WTC11 (cell line): ENCODE results near the gene PRSS33. TPM values are rescaled to one million over a fixed set of nuclear protein-coding genes. Genes with fewer than 3 reads are reported as not detected.

Experiments used
- ATAC-seq: fragments of 200-7000 bp; cut with Tn5 transposase; 2 replicates; pipeline ENCODE4 v1.10.0; 2021; ENCODE audit warnings: mild to moderate bottlenecking, moderate library complexity
- CTCF ChIA-PET: fragments of 300-600 bp; sonication (Branson Sonifier 250); formaldehyde crosslinking; loops from one replicate; lab custom pipeline; 2021; ENCODE audit warnings: antibody characterized with exemption; lab: Charles Lee
- POLR2A ChIA-PET: fragments of 350-600 bp; sonication (Branson Sonifier 250); formaldehyde crosslinking; loops from one replicate; lab custom pipeline; 2021; ENCODE audit warnings: antibody characterized with exemption; lab: Charles Lee
- DNase-seq: peaks from one replicate; pipeline ENCODE4 v3.0.0; 2021; ENCODE audit warnings: low spot score
- H3K27ac Mint-ChIP-seq: 2 replicates; pipeline ENCODE4 v1.8.0; 2021; ENCODE audit warnings: mixed read lengths
- H3K27me3 Mint-ChIP-seq: 2 replicates; pipeline ENCODE4 v1.8.0; 2021; ENCODE audit warnings: low read depth, mild to moderate bottlenecking, moderate library complexity, mixed read lengths
- H3K36me3 Mint-ChIP-seq: 2 replicates; pipeline ENCODE4 v1.8.0; 2021; ENCODE audit warnings: mixed read lengths
- H3K4me1 Mint-ChIP-seq: 2 replicates; pipeline ENCODE4 v1.8.0; 2022; ENCODE audit warnings: mixed read lengths
- H3K4me3 Mint-ChIP-seq: 2 replicates; pipeline ENCODE4 v1.8.0; 2021; ENCODE audit warnings: mild to moderate bottlenecking, moderate library complexity, mixed read lengths
- H3K9me3 Mint-ChIP-seq: 2 replicates; pipeline ENCODE4 v1.8.0; 2021; ENCODE audit warnings: mixed read lengths
- CBFB ChIP-seq: sonication (generic); formaldehyde crosslinking; IDR thresholded peaks from 2 replicates; pipeline ENCODE4 v1.8.1; 2022; ENCODE audit warnings: mild to moderate bottlenecking, low read depth, missing genetic modification reagents
- CREM ChIP-seq: sonication (generic); formaldehyde crosslinking; IDR thresholded peaks from 2 replicates; pipeline ENCODE4 v1.8.1; 2022; ENCODE audit warnings: mild to moderate bottlenecking, missing genetic modification reagents, moderate library complexity
- ELF4 ChIP-seq: sonication (generic); formaldehyde crosslinking; IDR thresholded peaks from 2 replicates; pipeline ENCODE4 v1.8.1; 2022; ENCODE audit warnings: low read depth, mild to moderate bottlenecking, moderate library complexity, missing genetic modification reagents
- FOXP1 ChIP-seq: sonication (generic); formaldehyde crosslinking; IDR thresholded peaks from 2 replicates; pipeline ENCODE4 v1.8.0; 2022; ENCODE audit warnings: missing genetic modification reagents, mild to moderate bottlenecking, moderate library complexity, borderline replicate concordance
- GABPB1 ChIP-seq: sonication (generic); formaldehyde crosslinking; IDR thresholded peaks from 2 replicates; pipeline ENCODE4 v1.8.1; 2023; ENCODE audit warnings: mild to moderate bottlenecking, missing genetic modification reagents
- HMGA2 ChIP-seq: fragments of 250-450 bp; sonication (Bioruptor Pico); IDR thresholded peaks from 2 replicates; pipeline ENCODE4 v1.4.0; 2021; ENCODE audit warnings: mild to moderate bottlenecking, moderate library complexity
- JUN ChIP-seq: sonication (generic); formaldehyde crosslinking; IDR thresholded peaks from 2 replicates; pipeline ENCODE4 v1.8.0; 2023; ENCODE audit warnings: mild to moderate bottlenecking, missing genetic modification reagents
- MLX ChIP-seq: sonication (generic); formaldehyde crosslinking; IDR thresholded peaks from 2 replicates; pipeline ENCODE4 v1.8.1; 2023; ENCODE audit warnings: mild to moderate bottlenecking, missing genetic modification reagents, moderate library complexity
- PRDM15 ChIP-seq: sonication (generic); formaldehyde crosslinking; IDR thresholded peaks from 2 replicates; pipeline ENCODE4 v1.8.0; 2022; ENCODE audit warnings: missing genetic modification reagents
- SP1 ChIP-seq: sonication (generic); formaldehyde crosslinking; conservative IDR thresholded peaks from 2 replicates; pipeline ENCODE4 v1.8.1; 2022; ENCODE audit warnings: missing genetic modification reagents
- TP53 ChIP-seq: sonication (generic); formaldehyde crosslinking; IDR thresholded peaks from 2 replicates; pipeline ENCODE4 v1.8.1; 2023; ENCODE audit warnings: mild to moderate bottlenecking, missing genetic modification reagents
- ZNF232 ChIP-seq: sonication (generic); formaldehyde crosslinking; IDR thresholded peaks from 2 replicates; pipeline ENCODE4 v1.8.0; 2022; ENCODE audit warnings: mild to moderate bottlenecking, missing genetic modification reagents
- ZNF416 ChIP-seq: fragments of 250-450 bp; sonication (Bioruptor Pico); IDR thresholded peaks from 2 replicates; pipeline ENCODE4 v1.9.0; 2021; ENCODE audit warnings: mild to moderate bottlenecking, inconsistent platforms
- total RNA-seq: library from RNA; stranded (reverse); gene quantifications from 3 replicates; pipeline ENCODE4 v1.2.3, GENCODE V29; 2021
- TF ChIP-seq, protein P1 (sequence below): sonication (generic); formaldehyde crosslinking; IDR thresholded peaks from 2 replicates; pipeline ENCODE4 v1.8.0; 2022; ENCODE audit warnings: mild to moderate bottlenecking, missing genetic modification reagents
- TF ChIP-seq, protein P2 (sequence below): sonication (generic); formaldehyde crosslinking; IDR thresholded peaks from 2 replicates; pipeline ENCODE4 v1.8.0; 2023; ENCODE audit warnings: mild to moderate bottlenecking, missing genetic modification reagents

Gene PRSS33
- total RNA-seq, 1 experiment from 2014 or later, result 0.24 TPM

DNA sequence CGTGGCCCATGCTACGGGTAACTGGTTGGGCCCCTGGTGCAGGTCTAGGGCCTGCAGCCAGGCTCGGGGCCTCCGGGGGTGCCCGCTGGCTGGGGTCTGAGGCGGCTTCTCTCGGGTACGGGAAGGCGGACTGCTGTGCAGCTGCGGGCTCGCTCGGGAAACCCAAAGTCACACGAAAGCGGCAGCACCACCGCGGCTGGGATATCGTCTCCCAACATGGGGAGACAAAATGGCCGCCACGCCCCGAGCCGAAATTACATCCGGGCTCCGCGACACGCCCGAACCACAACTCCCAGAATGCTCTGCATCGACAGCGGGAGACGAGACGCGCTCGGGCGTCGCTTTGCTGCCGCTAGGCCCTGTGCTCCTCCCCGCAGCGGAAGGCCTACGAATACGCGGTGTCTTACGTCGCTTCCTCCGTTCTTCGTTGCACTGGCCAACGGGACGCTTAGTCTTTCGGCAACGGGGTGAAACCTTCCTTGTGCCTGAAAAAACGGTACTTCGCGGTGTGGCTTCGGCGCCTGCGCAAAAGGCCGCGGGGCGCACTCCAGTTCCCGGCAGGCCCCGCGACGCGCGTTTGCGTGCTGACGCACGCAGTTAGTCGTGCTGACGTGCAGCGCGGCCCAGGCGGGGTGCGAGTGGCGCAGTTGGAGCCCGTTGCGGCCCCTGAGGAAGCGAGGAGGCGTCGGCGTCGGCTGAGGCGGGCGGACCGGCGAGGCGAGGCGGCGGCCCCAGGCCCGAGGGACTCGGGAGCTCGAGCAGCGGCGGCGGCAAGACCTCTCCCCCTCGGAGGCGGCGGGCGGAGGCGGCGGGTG lies 35.1 kb downstream of the PRSS33 start, which contains the start of gene SRRM2 (continued):
- TF ChIP-seq JUN (CRISPR knock-in tag) (peak; percentile 69; the same call in 1 of the 2 replicates), GABPB1 (CRISPR knock-in tag) (no peak; the same call in 1 of the 2 replicates), CREM (peak; percentile 86), ELF4 (CRISPR knock-in tag) (peak; percentile 43; the same call in 1 of the 2 replicates), PRDM15 (CRISPR knock-in tag) (0 out of 2 replicates have a peak, but pooled peaks have one; percentile 28), CBFB (CRISPR knock-in tag) (0 out of 2 replicates have a peak, but pooled peaks have one; percentile 84), TP53 (CRISPR knock-in tag) (peak; percentile 56; the same call in 1 of the 2 replicates), MLX (CRISPR knock-in tag) (0 out of 2 replicates have a peak, but pooled peaks have one; percentile 10), ZNF416 (peak; percentile 30; the same call in 1 of the 2 replicates), FOXP1 (CRISPR knock-in tag) (peak; percentile 41; the same call in 1 of the 2 replicates), HMGA2 (CRISPR knock-in tag) (peak; percentile 14; the same call in 1 of the 2 replicates), SP1 (peak; percentile 61; the same call in 1 of the 2 replicates)
- TF ChIP-seq, protein P1, sequence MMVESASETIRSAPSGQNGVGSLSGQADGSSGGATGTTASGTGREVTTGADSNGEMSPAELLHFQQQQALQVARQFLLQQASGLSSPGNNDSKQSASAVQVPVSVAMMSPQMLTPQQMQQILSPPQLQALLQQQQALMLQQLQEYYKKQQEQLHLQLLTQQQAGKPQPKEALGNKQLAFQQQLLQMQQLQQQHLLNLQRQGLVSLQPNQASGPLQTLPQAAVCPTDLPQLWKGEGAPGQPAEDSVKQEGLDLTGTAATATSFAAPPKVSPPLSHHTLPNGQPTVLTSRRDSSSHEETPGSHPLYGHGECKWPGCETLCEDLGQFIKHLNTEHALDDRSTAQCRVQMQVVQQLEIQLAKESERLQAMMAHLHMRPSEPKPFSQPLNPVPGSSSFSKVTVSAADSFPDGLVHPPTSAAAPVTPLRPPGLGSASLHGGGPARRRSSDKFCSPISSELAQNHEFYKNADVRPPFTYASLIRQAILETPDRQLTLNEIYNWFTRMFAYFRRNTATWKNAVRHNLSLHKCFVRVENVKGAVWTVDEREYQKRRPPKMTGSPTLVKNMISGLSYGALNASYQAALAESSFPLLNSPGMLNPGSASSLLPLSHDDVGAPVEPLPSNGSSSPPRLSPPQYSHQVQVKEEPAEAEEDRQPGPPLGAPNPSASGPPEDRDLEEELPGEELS (CRISPR knock-in tag), result peak; percentile 36
- TF ChIP-seq, protein P2, sequence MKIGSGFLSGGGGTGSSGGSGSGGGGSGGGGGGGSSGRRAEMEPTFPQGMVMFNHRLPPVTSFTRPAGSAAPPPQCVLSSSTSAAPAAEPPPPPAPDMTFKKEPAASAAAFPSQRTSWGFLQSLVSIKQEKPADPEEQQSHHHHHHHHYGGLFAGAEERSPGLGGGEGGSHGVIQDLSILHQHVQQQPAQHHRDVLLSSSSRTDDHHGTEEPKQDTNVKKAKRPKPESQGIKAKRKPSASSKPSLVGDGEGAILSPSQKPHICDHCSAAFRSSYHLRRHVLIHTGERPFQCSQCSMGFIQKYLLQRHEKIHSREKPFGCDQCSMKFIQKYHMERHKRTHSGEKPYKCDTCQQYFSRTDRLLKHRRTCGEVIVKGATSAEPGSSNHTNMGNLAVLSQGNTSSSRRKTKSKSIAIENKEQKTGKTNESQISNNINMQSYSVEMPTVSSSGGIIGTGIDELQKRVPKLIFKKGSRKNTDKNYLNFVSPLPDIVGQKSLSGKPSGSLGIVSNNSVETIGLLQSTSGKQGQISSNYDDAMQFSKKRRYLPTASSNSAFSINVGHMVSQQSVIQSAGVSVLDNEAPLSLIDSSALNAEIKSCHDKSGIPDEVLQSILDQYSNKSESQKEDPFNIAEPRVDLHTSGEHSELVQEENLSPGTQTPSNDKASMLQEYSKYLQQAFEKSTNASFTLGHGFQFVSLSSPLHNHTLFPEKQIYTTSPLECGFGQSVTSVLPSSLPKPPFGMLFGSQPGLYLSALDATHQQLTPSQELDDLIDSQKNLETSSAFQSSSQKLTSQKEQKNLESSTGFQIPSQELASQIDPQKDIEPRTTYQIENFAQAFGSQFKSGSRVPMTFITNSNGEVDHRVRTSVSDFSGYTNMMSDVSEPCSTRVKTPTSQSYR (CRISPR knock-in tag), result 0 out of 2 replicates have a peak, but pooled peaks have one; percentile 42

DNA sequence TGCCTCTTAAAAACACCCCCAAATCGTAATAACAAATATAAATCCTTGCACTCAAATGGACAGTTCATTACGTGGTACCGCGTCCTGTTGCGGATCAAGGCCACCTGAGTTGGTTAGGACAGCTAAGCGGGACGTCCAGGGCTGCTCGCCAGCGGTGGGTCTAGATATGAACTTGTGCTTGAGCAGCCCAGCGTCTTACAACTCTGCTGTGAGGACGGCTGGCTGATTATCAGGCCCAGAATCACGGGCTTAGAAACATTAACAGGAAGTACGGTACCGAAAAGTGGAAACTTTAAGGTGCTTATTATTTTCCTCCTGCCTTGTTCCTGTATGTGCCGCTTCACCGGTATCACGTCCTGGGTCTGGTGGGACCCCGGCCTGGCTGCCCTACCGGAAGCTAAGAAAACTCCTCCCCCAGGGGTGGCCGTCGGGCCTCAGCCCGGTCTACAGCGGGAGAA lies 35.8 kb downstream of the PRSS33 start:
- DNase-seq, result peak; percentile 82
- CTCF ChIA-PET, result interaction anchor here (0.6 to 1.5 kb wide), 3 partner anchors 29 to 117 kb away, joined by 3 to 6 read pairs (median 4); no protein-coding TSS in a partner anchor
- TF ChIP-seq JUN (CRISPR knock-in tag) (no peak), ZNF232 (CRISPR knock-in tag) (peak; percentile 73; the same call in 1 of the 2 replicates)
- peaks cover 38% of the 10 kb centered on the region for H3K4me1 Mint-ChIP-seq
- peak overlapping the region; percentile 77 for H3K4me3 Mint-ChIP-seq
- H3K9me3 Mint-ChIP-seq, result no peaks in the 10 kb centered on the region
- POLR2A ChIA-PET, result interaction anchor here (0.6 to 1.2 kb wide), 4 partner anchors 13 to 149 kb away, joined by 3 read pairs; partner anchors contain the start of gene KCTD5
- peak; percentile 77 for ATAC-seq
- peaks cover 31% of the 10 kb centered on the region for H3K36me3 Mint-ChIP-seq
- no peaks in the 10 kb centered on the region for H3K27me3 Mint-ChIP-seq
- H3K27ac Mint-ChIP-seq, result peak overlapping the region; percentile 100
